Loucy (cell line): ENCODE results near the gene RIPK3.

Experiments used
- H2AFZ ChIP-seq: fragments of 200-600 bp; sonication (generic); 2 replicates; pipeline ENCODE4 v1.6.0; 2016; ENCODE audit warnings: antibody characterized with exemption, mild to moderate bottlenecking, low read length, moderate library complexity
- H3F3A ChIP-seq: fragments of 200-600 bp; 2 replicates; pipeline ENCODE4 v1.6.0; 2016; ENCODE audit warnings: antibody characterized with exemption, low read depth, mild to moderate bottlenecking
- H3K27me3 ChIP-seq: fragments of 200-600 bp; sonication (generic); 2 replicates; pipeline ENCODE4 v1.6.1; 2014; ENCODE audit warnings: low read length, mild to moderate bottlenecking; ENCODE audit not compliant: insufficient read depth, poor library complexity, severe bottlenecking
- H3K36me3 ChIP-seq: fragments of 200-600 bp; sonication (generic); 2 replicates; pipeline ENCODE4 v1.6.1; 2016; ENCODE audit warnings: low read length; ENCODE audit not compliant: insufficient read depth
- H3K4me1 ChIP-seq: fragments of 200-600 bp; sonication (generic); 2 replicates; pipeline ENCODE4 v1.5.1; 2014; ENCODE audit warnings: low read length, mild to moderate bottlenecking; ENCODE audit not compliant: insufficient read depth, poor library complexity, severe bottlenecking
- H3K4me2 ChIP-seq: fragments of 200-600 bp; sonication (generic); 2 replicates; pipeline ENCODE4 v1.6.0; 2014; ENCODE audit warnings: antibody characterized with exemption, low read length, low read depth, mild to moderate bottlenecking; ENCODE audit not compliant: poor library complexity, severe bottlenecking
- H3K4me3 ChIP-seq: fragments of 200-600 bp; sonication (generic); 2 replicates; pipeline ENCODE4 v1.5.1; 2014; ENCODE audit warnings: low read length, mild to moderate bottlenecking, mixed read lengths; ENCODE audit not compliant: poor library complexity, severe bottlenecking
- H3K79me2 ChIP-seq: fragments of 200-600 bp; sonication (generic); 2 replicates; pipeline ENCODE4 v1.6.1; 2014; ENCODE audit warnings: low read length; ENCODE audit not compliant: insufficient read depth
- H3K9ac ChIP-seq: fragments of 200-600 bp; sonication (generic); 2 replicates; pipeline ENCODE4 v1.6.0; 2014; ENCODE audit warnings: mild to moderate bottlenecking, low read depth, low read length, moderate library complexity; ENCODE audit not compliant: poor library complexity, severe bottlenecking
- H3K9me2 ChIP-seq: fragments of 200-600 bp; sonication (generic); replicated peaks from 2 replicates; pipeline ENCODE4 v1.6.1; 2016; ENCODE audit warnings: low read depth, low read length, mixed read lengths
- H3K9me3 ChIP-seq: fragments of 200-600 bp; sonication (generic); 2 replicates; pipeline ENCODE4 v1.6.1; 2014; ENCODE audit warnings: mild to moderate bottlenecking, antibody characterized with exemption, low read length, low read depth; ENCODE audit not compliant: insufficient read depth
- H4K20me1 ChIP-seq: fragments of 200-600 bp; sonication (generic); 2 replicates; pipeline ENCODE4 v1.6.0; 2014; ENCODE audit warnings: antibody characterized with exemption, low read length, mild to moderate bottlenecking; ENCODE audit not compliant: insufficient read depth, poor library complexity, severe bottlenecking
- EZH2phosphoT487 ChIP-seq: fragments of 200-600 bp; IDR thresholded peaks from 2 replicates; pipeline ENCODE4 v1.6.1; 2018; ENCODE audit warnings: antibody characterized with exemption, mild to moderate bottlenecking, moderate library complexity, borderline replicate concordance
- TF ChIP-seq, protein P1 (sequence below): fragments of 200-600 bp; sonication (generic); conservative IDR thresholded peaks from 2 replicates; pipeline ENCODE4 v1.5.1; 2014; ENCODE audit warnings: mild to moderate bottlenecking, antibody characterized with exemption, low read length

The RIPK3 gene

GRCh38 chr14:24382064-24382371 lies 42.2 kb upstream of the RIPK3 start:
- no peak overlapping the region for H2AFZ ChIP-seq
- H3K27me3 ChIP-seq = no peaks in the 10 kb centered on the region

GRCh38 chr14:24381363-24382063 lies 41.7 kb upstream of the RIPK3 start:
- H2AFZ ChIP-seq = no peak overlapping the region
- H3K4me3 ChIP-seq = no peak overlapping the region
- peaks cover 16% of the 10 kb centered on the region for H3K4me1 ChIP-seq
- H3K27me3 ChIP-seq = no peaks in the 10 kb centered on the region
- H3K9me2 ChIP-seq = no peaks in the 10 kb centered on the region
- no peak for TF ChIP-seq EZH2phosphoT487
- TF ChIP-seq, protein P1, sequence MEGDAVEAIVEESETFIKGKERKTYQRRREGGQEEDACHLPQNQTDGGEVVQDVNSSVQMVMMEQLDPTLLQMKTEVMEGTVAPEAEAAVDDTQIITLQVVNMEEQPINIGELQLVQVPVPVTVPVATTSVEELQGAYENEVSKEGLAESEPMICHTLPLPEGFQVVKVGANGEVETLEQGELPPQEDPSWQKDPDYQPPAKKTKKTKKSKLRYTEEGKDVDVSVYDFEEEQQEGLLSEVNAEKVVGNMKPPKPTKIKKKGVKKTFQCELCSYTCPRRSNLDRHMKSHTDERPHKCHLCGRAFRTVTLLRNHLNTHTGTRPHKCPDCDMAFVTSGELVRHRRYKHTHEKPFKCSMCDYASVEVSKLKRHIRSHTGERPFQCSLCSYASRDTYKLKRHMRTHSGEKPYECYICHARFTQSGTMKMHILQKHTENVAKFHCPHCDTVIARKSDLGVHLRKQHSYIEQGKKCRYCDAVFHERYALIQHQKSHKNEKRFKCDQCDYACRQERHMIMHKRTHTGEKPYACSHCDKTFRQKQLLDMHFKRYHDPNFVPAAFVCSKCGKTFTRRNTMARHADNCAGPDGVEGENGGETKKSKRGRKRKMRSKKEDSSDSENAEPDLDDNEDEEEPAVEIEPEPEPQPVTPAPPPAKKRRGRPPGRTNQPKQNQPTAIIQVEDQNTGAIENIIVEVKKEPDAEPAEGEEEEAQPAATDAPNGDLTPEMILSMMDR = no peak
- H3K4me2 ChIP-seq = no peak overlapping the region
- no peaks in the 10 kb centered on the region for H3K79me2 ChIP-seq
- no peaks in the 10 kb centered on the region for H3K9me3 ChIP-seq
- H3F3A ChIP-seq = no peaks in the 10 kb centered on the region
- no peaks in the 10 kb centered on the region for H3K36me3 ChIP-seq
- peaks cover 3% of the 10 kb centered on the region for H4K20me1 ChIP-seq
- no peak overlapping the region for H3K9ac ChIP-seq

More at GRCh38 chr14:24382064-24382371, 42.2 kb upstream of the RIPK3 start:
- peaks cover 11% of the 10 kb centered on the region for H3K4me1 ChIP-seq
- no peaks in the 10 kb centered on the region for H3F3A ChIP-seq
- no peaks in the 10 kb centered on the region for H3K9me3 ChIP-seq
- no peaks in the 10 kb centered on the region for H3K79me2 ChIP-seq
- H3K4me2 ChIP-seq = no peak overlapping the region
- no peak overlapping the region for H3K9ac ChIP-seq
- H4K20me1 ChIP-seq = no peaks in the 10 kb centered on the region
- H3K4me3 ChIP-seq = no peak overlapping the region
- no peak for TF ChIP-seq EZH2phosphoT487
- TF ChIP-seq, protein P1 = no peak
- H3K9me2 ChIP-seq = no peaks in the 10 kb centered on the region
- no peaks in the 10 kb centered on the region for H3K36me3 ChIP-seq

DNA sequence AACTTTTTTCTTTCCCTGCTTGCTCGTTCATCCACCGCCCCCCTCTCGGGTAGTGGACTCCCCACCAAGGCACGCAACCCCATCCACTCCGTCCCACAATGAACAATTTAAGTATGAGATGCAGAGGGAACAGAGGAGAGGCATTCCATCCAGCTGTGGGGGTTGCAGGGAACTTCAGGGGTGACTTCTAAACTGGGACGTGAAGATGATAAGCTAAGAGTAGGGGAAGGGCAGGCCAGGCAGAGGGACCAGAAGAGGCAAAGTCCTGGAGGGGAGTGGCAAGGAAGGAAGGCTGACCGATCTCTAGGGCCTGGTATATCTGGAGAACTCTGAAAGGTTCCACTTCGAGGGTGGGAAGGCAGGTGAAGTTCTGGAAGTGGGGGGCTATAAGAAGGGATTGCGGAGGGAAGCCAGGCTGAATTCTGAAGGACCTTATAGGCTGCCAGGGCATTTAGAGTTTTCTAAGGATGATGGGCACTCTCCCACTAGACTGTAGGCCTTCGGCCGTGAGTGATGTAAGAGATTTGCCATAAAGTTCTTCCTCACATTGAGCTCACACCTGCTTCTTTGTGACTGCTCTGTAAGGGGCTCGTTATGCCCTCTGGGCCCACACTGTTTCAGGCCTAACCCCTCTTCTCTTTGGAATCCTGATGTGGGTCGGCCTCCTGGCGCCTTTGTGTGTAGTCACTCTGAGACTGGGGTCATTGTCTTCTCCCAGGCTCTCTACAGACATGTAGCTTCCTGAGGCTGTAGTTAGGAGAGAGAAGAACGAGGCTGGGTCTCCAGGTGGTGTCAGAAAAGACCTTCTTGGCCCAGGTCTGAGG lies 40.3 kb upstream of the RIPK3 start:
- Histone ChIP-seq H4K20me1 (peaks cover 4% of the 10 kb centered on the region), H3K79me2 (no peaks in the 10 kb centered on the region)

More for the DNA sequence above, 40.3 kb upstream of the RIPK3 start:
- Histone ChIP-seq H3K4me3 (no peak overlapping the region), H2AFZ (no peak overlapping the region), H3K4me1 (peaks cover 30% of the 10 kb centered on the region), H3K27me3 (no peaks in the 10 kb centered on the region), H3K36me3 (no peaks in the 10 kb centered on the region), H3K4me2 (no peak overlapping the region), H3K9me2 (no peaks in the 10 kb centered on the region), H3K9me3 (no peaks in the 10 kb centered on the region), H3F3A (no peaks in the 10 kb centered on the region), H3K9ac (no peak overlapping the region)
- TF ChIP-seq EZH2phosphoT487 = no peak
- TF ChIP-seq, protein P1 = no peak
